ENCODE data around the gene TNP2.
"Not testable (repeated sequence)": the region's sequence is repeated elsewhere in the genome, so short reads cannot be mapped to it uniquely, and the experiment has no call there.

Gene TNP2

GRCh38 chr16:11220507-11220906, 48.6 kb downstream of the TNP2 start:
- not testable (repeated sequence) for DNase-seq (ENCODE audit: low read depth in 2 of 2)

- DNase-seq (ENCODE audit: low read depth in 2 of 2) = no peak
Measured at GRCh38 chr16:11219178-11219577, 49.9 kb downstream of the TNP2 start.

GRCh38 chr16:11218604-11218962, 50.5 kb downstream of the TNP2 start:
- no peak for DNase-seq (ENCODE audit: low read depth in 2 of 2)

All from activated CD4-positive, alpha-beta T cell treated with anti-CD3 and anti-CD28 coated beads for 24 hours (primary cell).